NCI-H82 treated with DMSO at 0.1 percent for 48 hours (cell line): ENCODE data around the gene CACNG7.

ENCODE experiments used
- DNase-seq: peaks from one replicate; lab custom pipeline; 2025; ENCODE audit not compliant: unreplicated experiment; lab: John Stamatoyannopoulos, UW

CACNG7 gene

DNA sequence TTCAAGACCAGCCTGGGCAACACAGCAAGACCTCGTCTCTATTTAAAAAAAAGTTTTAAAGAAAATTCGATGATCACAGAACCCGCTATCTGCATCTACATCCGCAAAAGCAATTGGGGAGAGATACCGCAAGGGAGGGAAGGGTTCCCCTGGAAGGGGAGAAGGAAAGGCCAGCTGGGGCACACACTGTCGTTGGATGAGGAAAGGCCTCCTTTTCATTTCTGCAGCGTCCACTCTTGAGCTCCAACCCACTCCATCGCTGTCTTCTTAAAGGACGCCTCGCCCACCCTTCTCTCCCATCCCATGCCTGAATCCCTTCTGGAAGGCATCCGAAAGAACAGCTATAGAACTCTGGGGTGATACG, 30.3 kb upstream of the CACNG7 start:
- DNase-seq: no peak

DNA sequence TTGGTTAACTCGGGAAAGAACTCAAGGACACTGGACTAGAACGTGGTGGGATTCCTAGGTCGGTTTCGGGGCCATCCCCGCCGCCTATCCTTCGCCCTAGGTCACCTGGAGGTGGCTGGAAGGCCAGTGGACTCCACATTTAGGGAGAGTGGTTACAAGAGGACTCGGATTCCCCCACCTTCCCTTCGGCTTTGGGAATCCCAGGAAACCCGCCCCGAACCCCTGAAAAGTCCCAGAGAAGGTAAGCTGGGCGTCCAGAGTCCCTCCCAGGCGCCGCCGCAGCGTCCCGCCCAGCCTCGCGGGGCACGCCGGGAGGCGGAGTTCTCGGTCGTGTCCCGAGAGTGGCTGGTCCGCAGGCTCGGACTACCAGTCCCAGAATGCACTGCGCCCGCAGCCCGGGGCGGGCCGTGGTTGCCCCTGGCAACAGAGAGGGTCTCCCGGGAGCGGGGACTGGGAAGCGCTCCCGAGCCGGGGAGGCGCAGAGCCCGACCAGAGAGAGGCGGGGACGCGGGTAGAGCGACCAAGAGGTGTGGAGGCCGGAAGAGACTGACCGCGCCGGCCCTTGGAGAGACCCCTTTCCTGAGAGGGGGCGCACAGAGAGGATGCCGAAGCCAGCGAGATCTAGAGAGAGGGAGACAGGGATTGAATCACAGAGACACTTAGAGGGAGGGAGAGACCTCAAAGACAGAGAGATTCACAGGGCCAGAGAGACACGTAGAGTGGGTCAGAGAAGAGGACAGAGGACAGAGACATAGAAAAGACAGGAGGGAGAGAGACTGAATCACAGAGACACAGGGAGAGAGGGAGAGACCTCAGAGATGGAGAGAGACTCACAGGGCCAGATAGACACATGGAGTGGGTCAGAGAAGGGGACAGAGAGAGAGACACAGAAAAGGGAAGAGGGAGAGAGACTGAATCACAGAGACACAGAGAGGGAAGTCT, 29.7 kb upstream of the CACNG7 start:
- peak; percentile 37 for DNase-seq

- no peak for DNase-seq
Observed at GRCh38 chr19:53880711-53881481, 28.2 kb upstream of the CACNG7 start.

DNA sequence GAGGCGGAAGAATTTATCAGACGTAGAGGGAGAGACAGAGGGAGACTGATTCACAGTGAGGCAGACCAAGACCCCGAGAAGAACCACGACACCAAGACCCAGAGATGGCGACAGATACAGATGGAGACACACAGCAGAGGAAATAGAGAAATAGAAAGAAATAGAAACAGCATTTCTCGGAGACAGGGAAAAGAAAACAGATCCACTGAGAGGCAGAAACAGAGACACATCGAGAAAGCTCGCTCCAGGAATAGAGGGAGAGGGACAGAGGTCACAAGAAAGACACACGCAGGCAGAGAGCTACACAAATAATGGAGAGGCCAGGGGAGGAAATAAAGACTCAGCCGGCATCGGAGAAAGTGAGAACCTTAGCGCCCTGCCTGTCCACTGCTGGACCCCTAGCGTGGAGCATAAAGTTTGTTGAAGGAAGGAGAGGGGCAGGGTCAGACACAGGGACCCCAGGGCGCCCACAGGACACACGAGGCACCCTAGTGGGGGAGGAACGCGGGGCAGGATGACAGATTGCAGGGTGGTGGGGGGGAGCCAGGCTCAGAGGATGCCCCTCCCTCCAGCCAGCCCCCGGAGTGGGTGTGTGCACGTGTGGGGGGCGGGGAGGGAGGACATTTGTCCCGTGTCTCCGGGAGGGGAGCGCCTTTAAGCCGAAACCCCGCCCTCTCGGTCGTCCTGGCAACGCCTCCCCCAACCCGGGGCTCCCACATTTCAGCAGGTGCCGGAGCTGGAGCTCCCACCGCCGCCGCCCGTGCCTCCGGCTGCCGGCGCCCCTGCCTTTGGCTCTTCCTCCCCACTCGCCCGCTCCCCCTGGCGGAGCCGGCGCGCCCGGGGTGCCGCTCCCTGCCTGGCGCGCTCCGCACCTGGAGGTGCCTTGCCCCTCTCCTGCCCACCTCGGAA, 27.3 kb upstream of the CACNG7 start, which contains the start of gene PRKCG:
Gene PRKCG (plus strand): TSS at position 716 of the 909 bp plus-strand sequence. CDS start 298 bp downstream, outside the sequence.
- DNase-seq: no peak

DNA sequence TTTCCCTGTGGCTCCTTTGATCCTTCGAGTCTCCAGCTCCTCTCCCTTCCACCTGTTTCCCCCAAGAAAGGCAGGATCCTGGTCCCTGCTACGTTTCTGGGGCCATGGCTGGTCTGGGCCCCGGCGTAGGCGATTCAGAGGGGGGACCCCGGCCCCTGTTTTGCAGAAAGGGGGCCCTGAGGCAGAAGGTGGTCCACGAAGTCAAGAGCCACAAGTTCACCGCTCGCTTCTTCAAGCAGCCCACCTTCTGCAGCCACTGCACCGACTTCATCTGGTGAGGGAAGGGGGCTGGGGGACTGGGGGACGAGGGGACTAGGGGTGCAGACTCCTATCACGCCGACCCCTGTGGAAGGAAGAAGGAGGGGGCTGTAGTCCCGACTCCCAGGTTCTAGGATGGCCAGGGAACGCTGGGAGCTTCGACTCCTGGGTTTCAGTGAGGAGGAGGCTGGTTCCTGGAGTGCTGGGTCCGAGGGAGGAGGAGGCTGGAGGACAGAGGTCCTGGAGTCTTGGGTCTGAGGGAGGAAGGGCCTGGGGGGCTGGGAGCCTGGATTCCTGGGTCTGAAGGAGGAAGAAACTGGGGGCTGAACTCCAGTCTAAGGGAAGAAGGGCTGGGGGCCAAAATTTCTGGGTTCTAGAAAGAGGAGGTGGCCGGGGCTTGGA, 26.6 kb upstream of the CACNG7 start:
- no peak for DNase-seq

DNA sequence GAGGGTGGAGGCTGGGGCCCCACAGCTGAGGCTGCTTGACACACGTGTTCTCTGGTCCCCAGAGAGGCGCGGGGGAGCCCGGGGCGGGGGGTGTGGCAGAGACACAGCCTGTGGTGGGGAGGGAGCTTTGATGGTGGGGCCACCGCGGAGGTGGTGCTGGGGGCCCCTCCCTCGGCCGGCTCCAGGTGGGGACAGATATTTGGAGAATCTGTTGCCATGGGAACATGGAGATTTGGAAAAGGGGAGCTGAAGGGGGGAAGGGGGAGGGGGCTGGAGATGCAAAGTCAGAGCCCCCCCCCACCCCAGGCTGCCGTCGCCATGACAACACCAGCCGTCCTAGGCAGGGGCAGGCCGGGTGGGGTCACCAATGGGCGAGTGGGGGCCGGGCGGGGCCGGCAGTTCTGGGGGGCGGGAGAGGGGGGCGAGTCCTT, 25.8 kb upstream of the CACNG7 start:
- DNase-seq: no peak

DNA sequence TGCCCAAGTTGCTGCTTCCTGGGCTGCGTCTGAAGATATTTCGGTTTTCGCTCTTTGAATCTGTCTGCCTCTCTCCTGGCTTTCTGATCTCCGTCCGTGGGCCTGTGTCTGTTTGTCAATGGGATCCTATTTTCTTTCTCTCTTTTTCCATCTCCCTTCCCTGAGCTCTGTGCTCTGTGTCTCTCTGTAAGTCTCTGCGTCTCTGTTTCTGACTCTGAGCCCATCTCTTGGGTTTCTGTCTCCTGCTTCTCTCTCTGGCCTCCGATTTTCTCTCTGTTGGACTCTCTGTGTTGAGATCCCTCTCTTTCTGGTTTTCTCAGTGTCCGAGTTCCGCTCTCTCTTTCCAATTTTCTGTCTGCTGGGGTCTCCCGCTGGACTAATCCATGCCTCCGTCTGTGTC, 25.3 kb upstream of the CACNG7 start:
- DNase-seq: no peak

- no peak for DNase-seq
Observed at GRCh38 chr19:53884256-53884655, 24.8 kb upstream of the CACNG7 start.

- DNase-seq: no peak
Observed at GRCh38 chr19:53885036-53885435, 24.0 kb upstream of the CACNG7 start.

GRCh38 chr19:53892301-53892980, 16.6 kb upstream of the CACNG7 start:
- DNase-seq: no peak

GRCh38 chr19:53892981-53893325, 16.1 kb upstream of the CACNG7 start:
- DNase-seq: peak; percentile 8

DNA sequence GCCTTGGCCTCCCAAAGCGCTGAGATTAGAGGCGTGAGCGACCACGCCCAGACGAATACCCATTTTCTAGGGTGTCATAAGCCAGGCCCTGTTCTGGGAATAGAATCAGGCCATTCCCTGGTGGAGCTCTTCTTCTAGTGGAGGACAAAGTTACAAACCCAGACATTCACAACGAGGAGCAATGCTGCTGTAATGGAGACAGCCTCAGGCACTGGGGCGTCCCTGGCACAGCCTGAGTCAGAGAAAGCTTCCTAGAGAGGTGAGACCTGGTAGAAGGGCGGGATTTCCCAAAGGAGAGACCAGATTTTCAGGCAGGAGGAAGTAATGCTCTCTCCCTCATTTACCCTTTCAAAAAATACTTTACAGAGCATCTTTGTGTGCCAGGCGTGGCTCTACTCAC, 14.4 kb upstream of the CACNG7 start:
- DNase-seq: no peak

DNA sequence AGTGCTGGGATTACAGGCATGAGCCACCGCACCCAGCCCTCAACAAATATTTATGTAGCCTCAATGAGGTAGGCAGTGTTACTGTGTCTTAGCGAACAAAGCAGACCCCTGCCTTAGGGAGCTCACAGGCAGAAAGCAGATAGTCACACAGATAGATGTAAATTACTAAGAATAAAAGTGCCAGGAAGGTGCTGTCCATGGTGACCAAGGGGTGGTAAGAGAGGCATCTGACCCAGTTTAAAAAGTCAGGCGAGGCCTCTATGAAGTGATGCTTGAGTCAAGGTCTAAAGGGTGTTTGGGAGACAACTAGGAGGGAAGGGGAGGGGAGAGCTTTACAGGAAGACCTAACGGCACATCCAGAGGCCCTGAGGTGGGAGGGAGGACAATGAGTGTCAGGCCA, 12.4 kb upstream of the CACNG7 start:
- DNase-seq: no peak

DNA sequence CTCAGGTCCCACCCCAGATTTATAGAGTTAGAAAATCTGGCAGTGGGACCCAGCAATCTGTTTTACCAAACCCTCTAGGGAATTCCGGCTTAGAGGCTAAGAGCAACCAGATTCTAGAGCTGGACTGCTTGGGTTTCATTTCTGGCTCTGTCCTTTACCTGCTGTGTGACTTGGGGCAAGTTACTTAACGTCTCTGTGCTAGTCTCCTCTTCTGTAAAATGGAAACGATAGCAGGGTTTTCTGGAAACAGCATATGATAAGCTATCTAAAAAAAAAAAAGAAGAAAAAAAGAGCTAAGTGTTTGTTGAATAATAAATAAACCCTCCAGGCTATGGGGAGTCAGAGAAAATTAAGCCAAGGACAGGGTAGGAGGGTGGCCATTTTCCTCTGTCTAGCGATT, 11.6 kb upstream of the CACNG7 start:
- DNase-seq: no peak

DNA sequence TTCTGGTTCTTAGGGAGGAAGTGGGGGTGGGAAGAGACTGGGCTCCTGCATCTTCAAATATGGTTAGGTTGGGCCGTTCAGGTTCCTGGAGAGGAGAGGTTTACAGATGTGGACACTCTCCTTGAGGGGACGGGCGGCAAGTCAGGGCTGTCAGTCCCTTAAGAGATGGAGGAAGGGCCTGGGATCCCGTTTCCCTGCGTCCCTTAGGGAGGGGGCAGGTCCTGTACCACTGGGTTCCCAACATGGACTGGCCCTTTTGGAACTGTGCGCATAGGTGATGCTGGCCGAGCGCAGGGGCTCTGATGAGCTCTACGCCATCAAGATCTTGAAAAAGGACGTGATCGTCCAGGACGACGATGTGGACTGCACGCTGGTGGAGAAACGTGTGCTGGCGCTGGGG, 10.9 kb upstream of the CACNG7 start:
- DNase-seq: no peak

- DNase-seq: no peak
Observed at GRCh38 chr19:53898636-53899341, 10.3 kb upstream of the CACNG7 start.

DNA sequence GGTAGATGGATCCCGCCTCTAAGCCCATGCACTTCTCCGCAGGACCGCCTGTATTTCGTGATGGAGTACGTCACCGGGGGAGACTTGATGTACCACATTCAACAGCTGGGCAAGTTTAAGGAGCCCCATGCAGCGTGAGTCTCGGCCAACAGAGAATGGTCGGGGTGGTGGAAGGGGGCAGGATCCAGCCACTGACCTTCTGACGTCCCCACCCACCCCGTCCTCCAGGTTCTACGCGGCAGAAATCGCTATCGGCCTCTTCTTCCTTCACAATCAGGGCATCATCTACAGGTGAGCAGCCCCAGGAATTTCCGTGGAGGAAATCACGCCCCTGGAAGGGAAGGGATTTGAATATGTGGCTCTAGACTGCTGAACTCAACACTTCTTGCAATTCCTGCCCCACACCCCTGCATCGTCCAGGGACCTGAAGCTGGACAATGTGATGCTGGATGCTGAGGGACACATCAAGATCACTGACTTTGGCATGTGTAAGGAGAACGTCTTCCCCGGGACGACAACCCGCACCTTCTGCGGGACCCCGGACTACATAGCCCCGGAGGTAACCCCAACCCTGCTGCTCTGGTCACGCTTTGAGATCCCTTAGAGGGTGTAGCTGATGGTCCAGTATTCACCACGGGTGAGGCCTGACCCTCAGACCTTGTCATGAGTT, 8.8 kb upstream of the CACNG7 start:
- no peak for DNase-seq

- DNase-seq: no peak
Observed at GRCh38 chr19:53903055-53903680, 5.9 kb upstream of the CACNG7 start.
